HEK293T (cell line): ENCODE measurements around the gene DNMT1.

Source experiments
- CTCF ChIA-PET: fragments of 350-600 bp; formaldehyde crosslinking; extraction: SDS; loops from one replicate; lab custom pipeline; 2021; ENCODE audit warnings: antibody characterized with exemption, inconsistent platforms; lab: Yijun Ruan, JAX
- POLR2A ChIA-PET: fragments of 350-600 bp; formaldehyde crosslinking; extraction: SDS; loops from one replicate; lab custom pipeline; 2020; ENCODE audit warnings: antibody characterized with exemption, inconsistent platforms; lab: Yijun Ruan, JAX
- DNase-seq: peaks from one replicate; pipeline ENCODE4 v3.0.0; 2012; ENCODE audit warnings: mixed read lengths; ENCODE audit errors: extremely low spot score
- ARNT ChIP-seq: fragments of 450-650 bp; IDR thresholded peaks from 2 replicates; pipeline ENCODE4 v1.6.1; 2017; ENCODE audit warnings: mild to moderate bottlenecking
- BHLHE40 ChIP-seq: fragments of 450-650 bp; IDR thresholded peaks from 2 replicates; pipeline ENCODE4 v1.6.1; 2016; ENCODE audit warnings: mild to moderate bottlenecking, moderate library complexity, borderline replicate concordance
- CTBP1 ChIP-seq: fragments of 450-650 bp; IDR thresholded peaks from 2 replicates; pipeline ENCODE4 v1.6.1; 2016; ENCODE audit warnings: borderline replicate concordance
- ELF4 ChIP-seq: fragments of 450-650 bp; IDR thresholded peaks from 2 replicates; pipeline ENCODE4 v1.6.1; 2017; ENCODE audit warnings: antibody characterized with exemption
- FOXA1 ChIP-seq: fragments of 450-650 bp; IDR thresholded peaks from 2 replicates; pipeline ENCODE4 v1.6.1; 2016; ENCODE audit warnings: mild to moderate bottlenecking
- FOXK2 ChIP-seq: fragments of 450-650 bp; IDR thresholded peaks from 2 replicates; pipeline ENCODE4 v1.6.1; 2016; ENCODE audit warnings: mild to moderate bottlenecking
- FOXM1 ChIP-seq: fragments of 450-650 bp; IDR thresholded peaks from 2 replicates; pipeline ENCODE4 v1.6.1; 2017; ENCODE audit warnings: mild to moderate bottlenecking, borderline replicate concordance
- HDGF ChIP-seq: fragments of 450-650 bp; IDR thresholded peaks from 2 replicates; pipeline ENCODE4 v1.6.1; 2017; ENCODE audit warnings: antibody characterized with exemption, borderline replicate concordance
- L3MBTL2 ChIP-seq: fragments of 450-650 bp; conservative IDR thresholded peaks from 2 replicates; pipeline ENCODE4 v1.6.1; 2016; ENCODE audit warnings: mild to moderate bottlenecking
- LEF1 ChIP-seq: fragments of 450-650 bp; IDR thresholded peaks from 2 replicates; pipeline ENCODE4 v1.6.1; 2017; ENCODE audit warnings: mild to moderate bottlenecking, borderline replicate concordance
- NFRKB ChIP-seq: fragments of 450-650 bp; IDR thresholded peaks from 2 replicates; pipeline ENCODE4 v1.6.1; 2016; ENCODE audit warnings: mild to moderate bottlenecking, moderate library complexity
- PKNOX1 ChIP-seq: fragments of 450-650 bp; IDR thresholded peaks from 2 replicates; pipeline ENCODE4 v1.6.1; 2016
- SP1 ChIP-seq: fragments of 450-650 bp; IDR thresholded peaks from 2 replicates; pipeline ENCODE4 v1.6.1; 2017
- SUZ12 ChIP-seq: fragments of 450-650 bp; IDR thresholded peaks from 2 replicates; pipeline ENCODE4 v1.6.1; 2016; ENCODE audit warnings: mild to moderate bottlenecking
- TARDBP ChIP-seq: fragments of 450-650 bp; IDR thresholded peaks from 2 replicates; pipeline ENCODE4 v1.6.1; 2016
- ZNF384 ChIP-seq: fragments of 450-650 bp; IDR thresholded peaks from 2 replicates; pipeline ENCODE4 v1.6.1; 2016

The DNMT1 gene

GRCh38 chr19:10116866-10117616 lies 77.7 kb downstream of the DNMT1 start:
- ChIA-PET CTCF (no interaction called here), POLR2A (interaction anchor here (1.5 to 3.0 kb wide), 3 partner anchors 11 to 13 kb away, joined by 5 to 17 read pairs (median 5); partner anchors contain the start of gene PPAN)
- DNase-seq, result no peak
- TF ChIP-seq ELF4, result no peak
- no peak for TF ChIP-seq SUZ12
- TF ChIP-seq LEF1, result no peak
- no peak for TF ChIP-seq ARNT
- no peak for TF ChIP-seq FOXK2
- no peak for TF ChIP-seq L3MBTL2
- no peak for TF ChIP-seq FOXA1
- TF ChIP-seq TARDBP, result no peak

- CTCF ChIA-PET, result no interaction called here
- DNase-seq, result no peak
- TF ChIP-seq FOXM1, result no peak
- TF ChIP-seq ELF4, result no peak
- TF ChIP-seq PKNOX1, result no peak
- no peak for TF ChIP-seq FOXA1
- no peak for TF ChIP-seq L3MBTL2
- TF ChIP-seq NFRKB, result no peak
- TF ChIP-seq LEF1, result no peak
- no peak for TF ChIP-seq TARDBP
- TF ChIP-seq ARNT, result no peak
- no peak for TF ChIP-seq FOXK2
- no peak for TF ChIP-seq CTBP1
- TF ChIP-seq SP1, result no peak
- TF ChIP-seq SUZ12, result no peak
- TF ChIP-seq ZNF384, result no peak
- no peak for TF ChIP-seq HDGF
- TF ChIP-seq BHLHE40, result no peak
- POLR2A ChIA-PET, result interaction anchor here (1.8 to 4.3 kb wide), 3 partner anchors 10 to 19 kb away, joined by 5 to 24 read pairs (median 17); partner anchors contain the start of gene PPAN
Measured at GRCh38 chr19:10116085-10116865, 78.5 kb downstream of the DNMT1 start.

- ChIA-PET CTCF (no interaction called here), POLR2A (interaction anchor here (1.8 to 4.3 kb wide), 3 partner anchors 9 to 18 kb away, joined by 5 to 24 read pairs (median 17); partner anchors contain the start of gene PPAN)
- DNase-seq, result no peak
- TF ChIP-seq FOXA1 (no peak), HDGF (0 out of 2 replicates have a peak, but pooled peaks have one; percentile 15), FOXK2 (no peak), ELF4 (peak; percentile 11; the same call in 1 of the 2 replicates)
Measured at GRCh38 chr19:10115392-10116084, 79.2 kb downstream of the DNMT1 start.

- ChIA-PET POLR2A (interaction anchor here (1.8 to 4.3 kb wide), 3 partner anchors 8 to 17 kb away, joined by 5 to 24 read pairs (median 17); partner anchors contain the start of gene PPAN), CTCF (interaction anchor here (1.5 kb wide), 1 partner anchor 19 kb away, joined by 6 read pairs; no protein-coding TSS in a partner anchor)
- TF ChIP-seq FOXK2, result no peak
- TF ChIP-seq TARDBP, result no peak
- no peak for TF ChIP-seq SP1
- no peak for TF ChIP-seq BHLHE40
- TF ChIP-seq NFRKB, result no peak
- no peak for TF ChIP-seq ARNT
- no peak for TF ChIP-seq ELF4
- no peak for TF ChIP-seq FOXA1
- no peak for TF ChIP-seq ZNF384
- DNase-seq, result no peak
Measured at GRCh38 chr19:10114651-10115391, 79.9 kb downstream of the DNMT1 start.

GRCh38 chr19:10113964-10114650 lies 80.6 kb downstream of the DNMT1 start:
- no peak for DNase-seq
- TF ChIP-seq LEF1 (0 out of 2 replicates have a peak, but pooled peaks have one; percentile 29), NFRKB (no peak)
- POLR2A ChIA-PET, result interaction anchor here (1.1 to 4.3 kb wide), 3 partner anchors 8 to 183 kb away, joined by 4 to 24 read pairs (median 17); partner anchors contain the start of gene PPAN
- CTCF ChIA-PET, result interaction anchor here (1.5 to 1.7 kb wide), 2 partner anchors 18 to 182 kb away, joined by 6 to 18 read pairs; no protein-coding TSS in a partner anchor

GRCh38 chr19:10113592-10113963 lies 81.2 kb downstream of the DNMT1 start:
- no peak for DNase-seq
- ChIA-PET CTCF (interaction anchor here (0.6 to 1.7 kb wide), 7 partner anchors 11 to 184 kb away, joined by 3 to 18 read pairs (median 3); partner anchors contain the start of gene ANGPTL6), POLR2A (interaction anchor here (1.1 to 4.3 kb wide), 4 partner anchors 7 to 183 kb away, joined by 3 to 24 read pairs (median 10); partner anchors contain the start of gene PPAN)
- no peak for TF ChIP-seq CTBP1
- TF ChIP-seq ARNT, result no peak
- TF ChIP-seq FOXM1, result no peak
- TF ChIP-seq NFRKB, result no peak
- no peak for TF ChIP-seq SP1
- TF ChIP-seq FOXK2, result no peak
- TF ChIP-seq TARDBP, result no peak
- TF ChIP-seq PKNOX1, result no peak
- no peak for TF ChIP-seq SUZ12
- TF ChIP-seq HDGF, result no peak
- no peak for TF ChIP-seq ELF4
- TF ChIP-seq BHLHE40, result no peak
- TF ChIP-seq L3MBTL2, result no peak
- TF ChIP-seq FOXA1, result no peak
- TF ChIP-seq ZNF384, result no peak
- no peak for TF ChIP-seq LEF1
